H1 (cell line): ENCODE measurements around the gene ATPAF2. TPM values are rescaled to one million over a fixed set of nuclear protein-coding genes. Genes with fewer than 3 reads are reported as not detected.

Experiments
- CTCF ChIA-PET: fragments of 300-600 bp; sonication (Branson Sonifier 250); formaldehyde crosslinking; loops from one replicate; lab custom pipeline; 2021; ENCODE audit not compliant: partially characterized antibody; lab: Charles Lee
- POLR2A ChIA-PET: fragments of 300-600 bp; sonication (Branson Sonifier 250); formaldehyde crosslinking; loops from one replicate; lab custom pipeline; 2021; ENCODE audit warnings: inconsistent platforms; ENCODE audit not compliant: partially characterized antibody; lab: Charles Lee
- DNase-seq, 2 experiments: peaks; one replicate each; pipeline versions ENCODE4 v3.0.0 to v3.0.0-alpha.2; 2010 to 2022; ENCODE audit warnings: low spot score in 2 of 2, low read depth in 1 of 2, mixed read lengths in 1 of 2
- FAIRE-seq: peaks from 2 replicates; lab custom pipeline; 2011; peaks lifted over from hg19 to GRCh38; lab: Jason Lieb, UNC
- H2AFZ ChIP-seq: 2 replicates; pipeline ENCODE4 v1.8.1; 2012; ENCODE audit warnings: low read length, inconsistent platforms
- H2AK5ac ChIP-seq: 2 replicates; pipeline ENCODE4 v1.6.1; 2013; ENCODE audit warnings: low read depth, low read length
- H2BK120ac ChIP-seq: replicated peaks from 2 replicates; pipeline ENCODE3; 2013; ENCODE audit warnings: low read depth, low read length, inconsistent platforms
- H2BK12ac ChIP-seq: 2 replicates; pipeline ENCODE4 v1.6.1; 2013; ENCODE audit warnings: low read depth, low read length
- H2BK15ac ChIP-seq: 2 replicates; pipeline ENCODE4 v1.6.1; 2013; ENCODE audit warnings: low read length
- H2BK20ac ChIP-seq: 2 replicates; pipeline ENCODE4 v1.6.1; 2013; ENCODE audit warnings: low read length
- H2BK5ac ChIP-seq: 2 replicates; pipeline ENCODE4 v1.6.1; 2013; ENCODE audit warnings: low read depth, low read length
- H3K14ac ChIP-seq: 2 replicates; pipeline ENCODE4 v1.6.1; 2013; ENCODE audit warnings: inconsistent platforms; ENCODE audit not compliant: insufficient read length
- H3K18ac ChIP-seq: 2 replicates; pipeline ENCODE4 v1.6.1; 2013; ENCODE audit warnings: low read length; ENCODE audit errors: extremely low read depth
- H3K23ac ChIP-seq: 2 replicates; pipeline ENCODE4 v1.6.1; 2013; ENCODE audit warnings: inconsistent platforms; ENCODE audit not compliant: insufficient read length
- H3K23me2 ChIP-seq: 2 replicates; pipeline ENCODE4 v1.6.1; 2013; ENCODE audit warnings: low read depth, low read length
- H3K27ac ChIP-seq: 2 replicates; pipeline ENCODE4 v1.6.1; 2011; ENCODE audit warnings: low read depth, low read length, inconsistent platforms
- H3K27me3 ChIP-seq, 4 experiments: replicated peaks in 1 of 4; 1 replicate in 1 of 4; 2 replicates in 3 of 4; pipeline versions ENCODE4 v1.6.1 to v1.8.1; 2011 to 2013; ENCODE audit warnings: low read length in 3 of 4, mild to moderate bottlenecking in 3 of 4, inconsistent platforms in 2 of 4, mixed read lengths in 2 of 4, moderate library complexity in 1 of 4; ENCODE audit not compliant: control insufficient read depth in 3 of 4, insufficient read depth in 3 of 4; ENCODE audit errors: extremely low read depth in 1 of 4
- H3K36me3 ChIP-seq, 4 experiments: 2 replicates each; pipeline versions ENCODE4 v1.6.1 to v1.8.1; 2011 to 2013; ENCODE audit warnings: mild to moderate bottlenecking in 4 of 4, low read length in 3 of 4, moderate library complexity in 2 of 4, control low read depth in 1 of 4, inconsistent platforms in 1 of 4; ENCODE audit not compliant: insufficient read depth in 4 of 4, control insufficient read depth in 2 of 4
- H3K4ac ChIP-seq: replicated peaks from 2 replicates; pipeline ENCODE3; 2013; ENCODE audit warnings: low read length, low read depth, mixed read lengths, inconsistent platforms; ENCODE audit not compliant: insufficient read length
- H3K4me1 ChIP-seq, 4 experiments: replicated peaks in 1 of 4; 1 replicate in 1 of 4; 2 replicates in 3 of 4; pipeline versions ENCODE4 v1.6.1 to v1.8.1; 2011 to 2013; ENCODE audit warnings: low read length in 3 of 4, inconsistent platforms in 2 of 4, mixed read lengths in 1 of 4; ENCODE audit not compliant: insufficient read depth in 4 of 4, control insufficient read depth in 3 of 4
- H3K4me2 ChIP-seq, 2 experiments: 2 replicates each; pipeline versions ENCODE4 v1.6.1 to v1.8.1; 2011 to 2013; ENCODE audit warnings: low read depth in 2 of 2, low read length in 2 of 2, control low read depth in 1 of 2, inconsistent platforms in 1 of 2, mild to moderate bottlenecking in 1 of 2; ENCODE audit not compliant: insufficient read depth in 1 of 2
- H3K4me3 ChIP-seq, 4 experiments: fragments of 200-600, 300-600 bp in 1 of 4; sonication (generic), shearing (Covaris generic), sonication (Bioruptor Twin) in 1 of 4; 2 replicates each; pipeline versions ENCODE4 v1.5.1 to v1.8.1; 2011 to 2016; ENCODE audit warnings: low read length in 4 of 4, low read depth in 3 of 4, control low read depth in 2 of 4, inconsistent platforms in 2 of 4, mild to moderate bottlenecking in 2 of 4, mixed read lengths in 1 of 4, moderate library complexity in 1 of 4; ENCODE audit not compliant: insufficient read depth in 2 of 4; ENCODE audit errors: extremely low read depth in 1 of 4
- H3K56ac ChIP-seq: replicated peaks from 2 replicates; pipeline ENCODE3; 2013; ENCODE audit warnings: low read depth, mild to moderate bottlenecking, mixed read lengths, low read length, inconsistent platforms; ENCODE audit not compliant: insufficient read length
- H3K79me1 ChIP-seq: 2 replicates; pipeline ENCODE4 v1.6.1; 2013; ENCODE audit warnings: low read depth, low read length, control low read depth
- H3K79me2 ChIP-seq, 2 experiments: 2 replicates each; pipeline versions ENCODE4 v1.6.1 to v1.8.1; 2012 to 2013; ENCODE audit warnings: low read length in 2 of 2, mild to moderate bottlenecking in 2 of 2, inconsistent platforms in 1 of 2; ENCODE audit not compliant: insufficient read depth in 2 of 2, control insufficient read depth in 1 of 2
- H3K9ac ChIP-seq, 4 experiments: replicated peaks in 1 of 4; 1 replicate in 1 of 4; 2 replicates in 3 of 4; pipeline versions ENCODE4 v1.6.1 to v1.8.1; 2011 to 2013; ENCODE audit warnings: low read depth in 3 of 4, low read length in 3 of 4, control low read depth in 2 of 4, mild to moderate bottlenecking in 2 of 4, moderate library complexity in 2 of 4, inconsistent platforms in 1 of 4; ENCODE audit errors: extremely low read depth in 1 of 4
- H3K9me3 ChIP-seq, 2 experiments: 2 replicates each; pipeline versions ENCODE4 v1.6.1 to v1.8.1; 2012 to 2013; ENCODE audit warnings: mild to moderate bottlenecking in 2 of 2, moderate library complexity in 2 of 2, control low read depth in 1 of 2, inconsistent platforms in 1 of 2, low read depth in 1 of 2, low read length in 1 of 2, mixed read lengths in 1 of 2; ENCODE audit not compliant: insufficient read depth in 2 of 2
- H4K20me1 ChIP-seq, 2 experiments: replicated peaks in 1 of 2; 2 replicates each; pipeline versions ENCODE3 to v1.8.1; 2011 to 2013; ENCODE audit warnings: inconsistent platforms in 2 of 2, low read length in 2 of 2, mild to moderate bottlenecking in 1 of 2; ENCODE audit not compliant: insufficient read depth in 2 of 2, control insufficient read depth in 1 of 2
- H4K5ac ChIP-seq: 2 replicates; pipeline ENCODE4 v1.6.1; 2013; ENCODE audit warnings: low read length, low read depth, mixed read lengths, inconsistent platforms; ENCODE audit not compliant: insufficient read length
- H4K8ac ChIP-seq: 2 replicates; pipeline ENCODE4 v1.8.0; 2013; ENCODE audit warnings: mild to moderate bottlenecking, moderate library complexity, low read length, inconsistent platforms; ENCODE audit not compliant: insufficient read depth; ENCODE audit errors: extremely low read depth
- H4K91ac ChIP-seq: replicated peaks from 2 replicates; pipeline ENCODE3; 2013; ENCODE audit warnings: low read length, mixed read lengths, inconsistent platforms; ENCODE audit not compliant: insufficient read length
- ASH2L ChIP-seq: fragments of 200-600, 300-600 bp; sonication (generic); IDR thresholded peaks from one replicate; pipeline ENCODE4 v1.7.1; 2017; ENCODE audit warnings: low read length
- WGBS, 2 experiments: shearing (Covaris generic) in 1 of 2; methylation state at CpG; one replicate each; pipeline versions ENCODE4 v1.1.6 to v1.1.7; 2013 to 2015; ENCODE audit warnings: low lambda C conversion rate in 2 of 2, mixed read lengths in 2 of 2, inconsistent platforms in 1 of 2, low coverage in 1 of 2, missing lambda C conversion rate in 1 of 2; ENCODE audit not compliant: insufficient replicate concordance in 2 of 2, insufficient coverage in 1 of 2, insufficient read length in 1 of 2; ENCODE audit errors: extremely low coverage in 1 of 2, missing lambda C conversion rate in 1 of 2; 5-methylcytosine and 5-hydroxymethylcytosine counted together
- polyA plus RNA-seq, 7 experiments: library from polyadenylated mRNA; depleted of rRNA in 3 of 7; stranded (reverse) in 5 of 7; unstranded in 2 of 7; fragments of >200 nt in 5 of 7; fragments of 200-250 nt in 2 of 7; gene quantifications; 1 replicate in 5 of 7; 2 replicates in 1 of 7; 4 replicates in 1 of 7; pipeline versions ENCODE4 v1.2.1 to v1.2.3, GENCODE V29; 2011 to 2013; ENCODE audit warnings: missing spikeins in 2 of 7, mixed read lengths in 2 of 7
- total RNA-seq: library from RNA; stranded (reverse); fragmentation: NEBNext Ultra II Directional; extraction: Animal tissue kit (Norgen Biotek cat#: 25700); gene quantifications from 2 replicates; pipeline ENCODE4 v1.2.1, GENCODE V29; 2021

Gene ATPAF2
- total and polyA plus RNA-seq, 2 of the 8 experiments (the other 6 are each of a cell fraction or from before 2014, with no cell fraction given): 19.6 to 22.9 TPM

DNA sequence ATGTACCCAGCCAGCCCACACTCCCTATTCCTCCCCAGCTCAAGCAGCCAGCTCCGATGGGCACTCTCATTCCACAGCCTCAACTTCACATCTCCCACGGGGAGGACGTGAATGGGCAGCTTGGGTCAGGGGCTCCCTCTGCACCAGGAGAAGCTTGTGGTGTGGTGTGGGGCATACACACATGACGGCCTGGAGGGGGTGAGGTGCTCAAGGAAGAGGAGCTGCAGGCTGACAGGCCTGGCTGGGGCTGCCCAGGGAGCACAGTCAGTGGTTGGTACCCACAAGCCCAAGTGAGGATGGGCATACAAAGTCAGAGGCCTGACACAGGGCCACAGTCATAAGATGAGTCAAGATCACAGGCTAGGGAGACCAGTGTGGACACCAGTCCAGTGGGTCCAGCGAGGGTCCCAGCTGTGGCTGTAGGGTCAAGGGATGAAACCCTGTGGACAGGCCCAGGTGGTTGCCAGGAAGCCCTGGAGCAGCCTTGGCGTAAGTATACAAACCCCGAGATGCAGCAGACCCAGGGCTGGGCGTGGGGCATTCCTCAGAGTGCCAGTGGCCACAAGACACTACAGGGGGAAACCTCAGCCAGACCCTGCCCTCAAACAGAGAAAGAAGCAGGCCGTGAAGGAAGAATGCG, 61.9 kb downstream of the ATPAF2 start:
- Histone ChIP-seq H3K27me3 (no peaks in the 10 kb centered on the region), H3K4me3 (no peak overlapping the region), H2AK5ac (no peak overlapping the region), H3K36me3 (no peaks in the 10 kb centered on the region), H4K8ac (peak overlapping the region; percentile 41; the same call in 1 of the 2 replicates), H3K9me3 (no peaks in the 10 kb centered on the region), H3K23me2 (peaks cover 2% of the 10 kb centered on the region; the same call in 1 of the 2 replicates), H2BK120ac (no peak overlapping the region), H3K23ac (no peak overlapping the region), H3K56ac (no peak overlapping the region), H2AFZ (no peak overlapping the region), H2BK5ac (no peak overlapping the region; the same call in 1 of the 2 replicates), H2BK12ac (no peak overlapping the region), H4K91ac (no peak overlapping the region), H2BK15ac (no peak overlapping the region), H3K9ac (no peak overlapping the region; a peak in 1 of 7 replicates), H3K27ac (no peak overlapping the region), H3K4me2 (no peak overlapping the region), H4K20me1 (no peaks in the 10 kb centered on the region), H3K79me1 (no peaks in the 10 kb centered on the region), H4K5ac (no peak overlapping the region), H3K18ac (no peak overlapping the region), H3K4ac (no peak overlapping the region), H3K79me2 (no peaks in the 10 kb centered on the region), H3K14ac (peak overlapping the region; percentile 37), H2BK20ac (no peak overlapping the region), H3K4me1 (no peaks in the 10 kb centered on the region)
- WGBS, 2 experiments: 86% methylated on average over 10 of the region's 10 CpGs; no CpG with 5 or more reads in 1 of the 2 experiments
- no peak for TF ChIP-seq ASH2L
- no peak for FAIRE-seq
- POLR2A ChIA-PET: no interaction called here
- CTCF ChIA-PET: interaction anchor here (0.7 to 1.4 kb wide), 9 partner anchors 9 to 91 kb away, joined by 3 to 6 read pairs (median 3); no protein-coding TSS in a partner anchor
- DNase-seq: no peak
